HG02763 (cell line): ENCODE results near the gene NACC1.

Experiments used
- ATAC-seq: cut with Tn5 transposase; IDR thresholded peaks from one replicate; pipeline ENCODE4 v1.9.1; 2021; ENCODE audit warnings: mild to moderate bottlenecking, moderate library complexity; ENCODE audit not compliant: unreplicated experiment

The NACC1 gene

DNA sequence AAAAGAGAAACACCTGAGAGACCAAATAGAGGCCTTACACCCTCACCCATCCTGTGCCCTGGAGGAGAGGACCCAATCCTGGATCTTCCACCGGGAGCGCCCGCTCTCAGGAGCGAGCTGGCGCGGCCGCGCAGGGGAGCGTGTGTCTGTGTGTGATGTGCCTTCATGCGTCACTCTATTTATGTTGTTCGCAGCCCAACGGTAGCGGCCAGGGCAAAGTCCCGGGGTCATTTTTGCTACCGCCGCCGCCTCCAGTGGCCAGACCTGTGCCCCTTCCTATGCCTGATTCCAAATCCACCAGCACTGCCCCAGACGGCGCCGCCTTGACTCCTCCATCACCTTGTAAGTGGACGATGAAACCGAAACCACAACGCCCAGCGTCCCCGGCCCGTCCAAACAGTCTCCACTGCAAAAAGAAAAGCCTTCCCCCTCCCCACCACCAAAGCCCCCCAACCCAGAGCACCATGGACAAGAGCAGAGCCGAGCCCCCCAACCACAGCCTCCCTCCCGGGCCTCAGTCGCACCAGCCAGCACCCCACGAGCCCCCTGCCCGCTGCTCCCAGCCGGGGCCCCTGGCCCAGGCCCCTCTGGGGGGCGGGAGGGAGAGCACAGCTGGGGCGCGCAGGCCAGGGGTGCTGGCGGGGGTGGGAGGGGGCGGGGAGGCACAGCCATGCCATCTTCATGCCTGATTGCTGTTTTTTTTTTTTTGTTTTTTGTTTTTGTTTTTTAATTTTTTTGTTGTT is 30.1 kb upstream of the NACC1 start:
- ATAC-seq: no peak

- ATAC-seq: no peak
These were observed 28.8 kb upstream of the NACC1 start for GRCh38 chr19:13089139-13089856.

DNA sequence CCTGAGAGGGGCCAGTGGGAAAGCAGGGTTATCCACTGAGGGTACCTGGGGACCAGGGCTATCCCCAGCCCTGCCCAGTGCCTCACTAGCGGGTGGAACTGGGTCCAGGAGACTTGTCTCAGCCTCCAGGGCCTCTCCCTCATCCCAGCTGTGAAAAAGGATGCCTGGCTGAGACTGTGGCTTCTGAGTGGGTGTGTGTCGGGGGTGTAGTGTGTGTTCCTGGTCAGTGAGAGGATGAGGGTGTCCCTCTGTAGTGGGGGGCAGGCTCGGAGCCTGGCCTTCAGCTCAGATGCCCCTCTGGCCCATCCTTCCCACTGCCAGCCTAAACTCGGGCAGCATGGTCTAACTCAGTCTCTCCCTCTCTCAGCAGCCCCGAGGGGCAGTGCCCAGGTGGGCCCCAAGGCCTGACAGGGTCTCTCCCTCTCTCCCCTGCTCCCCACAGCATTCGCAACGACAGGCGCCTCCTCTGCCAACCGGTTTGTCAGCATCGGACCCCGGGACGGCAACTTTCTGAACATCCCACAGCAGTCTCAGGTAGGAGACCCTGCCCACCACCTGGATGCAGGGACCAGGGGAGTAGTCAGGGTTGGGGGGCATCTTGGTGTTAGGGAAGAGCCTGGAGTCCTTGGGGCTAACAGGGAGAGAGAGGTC is 28.1 kb upstream of the NACC1 start:
- ATAC-seq: no peak

DNA sequence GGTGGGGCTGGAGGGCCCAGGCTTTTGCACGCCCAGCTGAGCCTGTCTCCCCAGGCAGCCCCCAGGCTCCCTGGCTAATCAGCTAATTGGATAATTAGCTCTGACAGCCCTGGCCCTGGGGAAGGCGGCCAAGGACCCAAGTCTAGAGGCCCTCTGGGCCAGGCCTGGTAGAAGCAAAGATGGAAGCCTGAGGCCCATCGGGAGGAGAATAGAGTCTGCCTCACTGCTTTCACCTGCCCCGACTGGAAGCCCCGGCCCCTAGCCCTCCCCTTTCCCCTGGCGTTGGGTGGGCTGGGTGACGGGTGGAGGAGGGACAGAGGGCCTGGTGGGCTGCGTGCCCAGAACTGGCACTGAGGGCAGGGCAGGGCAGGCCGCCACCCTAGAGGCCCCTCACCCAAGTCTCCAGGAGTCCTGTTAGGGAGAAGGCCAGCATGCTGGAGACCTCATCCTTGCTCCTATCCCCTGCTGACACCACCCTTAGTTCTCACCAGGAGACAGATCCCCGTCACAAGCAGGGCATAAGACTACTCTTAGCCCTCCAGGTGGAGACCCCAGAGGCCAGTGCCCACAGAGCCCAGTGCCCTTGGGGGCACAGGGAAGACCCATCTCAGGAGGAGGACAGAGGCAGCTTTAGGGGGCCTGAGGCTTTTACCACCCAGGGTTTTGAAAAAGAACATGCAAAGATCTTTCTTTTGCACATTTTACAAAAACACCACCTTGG is 27.4 kb upstream of the NACC1 start:
- ATAC-seq: no peak

DNA sequence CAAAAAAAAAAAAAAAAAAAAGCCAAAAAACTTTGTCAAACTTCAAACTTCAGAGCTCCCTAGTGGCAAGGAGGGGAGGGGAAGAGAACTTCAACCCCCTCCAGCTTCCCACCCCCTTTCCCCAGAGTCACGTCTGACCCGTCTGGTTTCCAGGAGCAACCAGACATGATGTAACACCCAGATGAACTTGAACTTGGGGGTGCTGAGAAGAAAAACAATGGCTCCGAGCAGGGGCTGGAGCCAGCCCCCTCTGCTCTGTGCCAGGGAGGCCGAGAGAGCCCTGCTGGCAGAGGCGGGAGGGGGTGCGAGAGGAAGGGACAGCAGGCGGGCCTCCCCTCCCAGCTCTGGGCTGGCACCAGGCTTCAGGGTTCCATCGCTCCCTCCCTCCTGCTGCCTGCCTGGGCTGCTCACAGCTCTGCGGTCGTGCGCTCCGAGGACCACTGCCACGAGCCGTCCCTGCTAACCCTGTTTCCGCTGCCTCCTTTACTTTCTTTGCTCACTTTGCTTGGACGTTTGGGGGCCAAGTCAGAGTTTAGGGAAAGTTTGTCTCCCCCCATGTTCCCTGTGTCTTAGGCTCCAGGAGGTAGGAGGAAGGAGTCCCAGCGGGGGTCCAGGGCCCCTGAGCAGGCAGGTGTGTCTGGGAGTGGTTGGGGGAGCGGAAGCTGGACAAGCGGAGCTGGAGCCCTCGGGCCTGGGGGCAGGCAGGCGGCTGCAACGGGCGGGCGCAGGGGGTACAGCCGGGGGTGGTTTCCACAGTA is 26.5 kb upstream of the NACC1 start:
- ATAC-seq: no peak

GRCh38 chr19:13092158-13092543 is 25.9 kb upstream of the NACC1 start:
- no peak for ATAC-seq

DNA sequence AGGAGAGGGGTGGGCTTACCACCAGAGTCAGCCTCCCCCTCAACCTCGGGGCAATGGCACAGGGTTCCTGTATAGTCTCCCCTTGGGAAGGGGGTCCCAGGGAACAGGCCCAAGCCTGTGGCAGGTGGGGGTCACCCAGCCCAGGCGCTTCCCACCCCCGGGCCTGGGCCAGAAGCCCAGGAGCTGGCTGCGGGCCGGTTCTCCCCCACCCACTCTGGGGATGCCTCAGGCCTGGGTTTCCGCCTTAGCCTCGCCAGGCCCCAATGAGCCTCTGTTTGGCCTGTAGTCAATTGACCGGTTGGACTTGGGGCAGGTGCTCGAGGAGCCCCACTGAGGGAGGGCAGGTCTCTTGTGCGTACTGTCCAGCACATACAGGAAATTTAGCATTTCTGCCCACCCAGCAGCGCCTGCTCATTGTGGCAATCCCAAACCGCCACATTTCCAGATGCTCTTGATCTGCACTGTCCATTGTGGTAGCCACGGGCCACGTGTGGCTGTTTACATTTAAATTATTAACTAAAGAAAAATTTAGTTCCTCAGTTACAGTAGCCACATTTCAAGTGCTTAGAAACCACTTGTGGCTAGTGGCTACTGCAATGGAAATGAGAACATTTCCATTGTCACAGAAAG is 25.3 kb upstream of the NACC1 start:
- no peak for ATAC-seq

- no peak for ATAC-seq
These were observed 24.5 kb upstream of the NACC1 start for GRCh38 chr19:13093407-13094105.

- no peak for ATAC-seq
These were observed 24.0 kb upstream of the NACC1 start for GRCh38 chr19:13094106-13094504.

DNA sequence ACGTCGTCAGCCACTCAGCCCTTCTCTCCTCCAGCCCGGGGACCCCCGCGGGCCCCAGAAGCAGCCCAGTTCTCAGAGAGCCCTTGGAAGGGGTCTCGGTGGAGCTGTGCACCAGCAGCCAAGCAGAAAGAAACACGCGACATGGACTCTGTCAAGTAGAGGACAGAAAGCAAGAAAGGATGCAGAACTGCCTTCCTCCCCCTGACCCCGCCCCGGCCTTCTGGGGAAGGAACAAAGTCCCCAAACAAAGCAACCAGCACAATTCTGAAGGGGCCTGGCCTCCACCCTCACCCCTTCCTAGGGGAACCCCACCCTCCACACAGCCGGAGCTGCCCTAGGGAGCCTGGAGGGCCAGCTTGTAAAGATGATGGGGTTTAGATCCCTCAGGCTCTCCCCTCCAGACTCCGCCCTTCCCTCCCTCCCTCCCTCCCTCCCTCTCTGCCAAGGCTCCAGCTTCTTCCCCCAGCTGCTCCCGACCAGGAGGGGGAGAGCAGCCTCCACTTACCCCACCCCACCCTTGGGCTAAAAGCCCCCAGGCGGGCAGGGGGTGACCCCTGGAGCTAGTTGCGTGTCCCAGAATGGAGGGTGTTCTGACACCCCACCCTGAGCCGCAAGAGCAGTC is 23.2 kb upstream of the NACC1 start:
- no peak for ATAC-seq

GRCh38 chr19:13095393-13095784 is 22.7 kb upstream of the NACC1 start:
- ATAC-seq: no peak

- ATAC-seq: no peak
These were observed 21.8 kb upstream of the NACC1 start for GRCh38 chr19:13095934-13096927.

- ATAC-seq: no peak
These were observed 21.0 kb upstream of the NACC1 start for GRCh38 chr19:13097033-13097462.

GRCh38 chr19:13097463-13098258 is 20.4 kb upstream of the NACC1 start:
- no peak for ATAC-seq

GRCh38 chr19:13098277-13099072 is 19.6 kb upstream of the NACC1 start:
- ATAC-seq: no peak
